ENCODE data around the gene SYT7.
"Not testable (repeated sequence)": the region's sequence is repeated elsewhere in the genome, so short reads cannot be mapped to it uniquely, and the experiment has no call there.

The SYT7 gene

DNA sequence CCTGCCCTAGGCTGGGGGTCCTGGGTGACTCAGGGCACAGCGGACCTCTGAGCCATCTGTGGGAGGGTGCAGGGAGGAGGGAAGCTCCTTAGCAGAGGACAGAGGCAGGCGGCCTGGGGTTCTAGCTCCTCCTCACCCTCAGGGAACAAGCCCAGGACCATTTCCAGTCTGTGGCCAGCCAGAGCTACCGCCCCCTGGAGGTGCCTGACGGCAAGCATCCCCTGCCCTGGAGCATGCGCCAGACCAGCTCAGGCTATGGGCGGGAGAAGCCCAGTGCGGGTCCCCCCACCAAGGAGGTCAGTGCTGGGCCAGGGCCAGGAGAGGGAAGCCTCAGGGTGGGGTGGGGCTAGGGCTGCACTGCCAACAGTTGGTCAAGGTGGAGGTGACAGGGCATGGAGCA, 98.4 kb downstream of the SYT7 start:
- Histone ChIP-seq H3K4me3 (ENCODE audit: low read depth in 1 of 2, low read length in 2 of 2) (no peak overlapping the region), H3K9me3 (ENCODE audit: low read length) (no peaks in the 10 kb centered on the region), H3K9ac (ENCODE audit: low read length) (no peak overlapping the region), H3K4me1 (ENCODE audit: insufficient read depth, low read length) (peaks cover 5% of the 10 kb centered on the region), H3K36me3 (ENCODE audit: insufficient read depth, low read length) (no peaks in the 10 kb centered on the region), H3K27me3 (ENCODE audit: control insufficient read depth in 1 of 2, insufficient read depth in 2 of 2, low read length in 2 of 2) (no peaks in the 10 kb centered on the region), H3K27ac (ENCODE audit: low read depth, low read length) (no peak overlapping the region)

DNA sequence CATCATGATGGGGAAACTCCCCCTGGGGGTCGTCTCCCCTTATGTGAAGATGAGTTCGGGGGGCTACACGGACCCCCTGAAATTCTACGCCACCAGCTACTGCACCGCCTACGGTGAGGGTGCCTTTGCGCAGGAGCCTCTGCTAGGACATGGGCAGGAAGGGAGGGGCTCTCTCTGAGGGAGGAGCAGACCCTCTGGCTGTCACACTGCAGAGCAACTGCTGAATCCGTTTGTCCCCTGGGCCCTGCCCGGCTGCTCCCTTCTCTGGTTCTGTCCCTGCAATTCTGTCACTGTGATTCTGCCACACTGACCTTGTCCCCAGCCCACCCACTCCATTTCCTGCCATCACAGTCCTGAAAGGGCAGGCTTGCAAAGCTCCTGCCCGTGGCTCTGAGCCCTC, 99.1 kb downstream of the SYT7 start:
- Histone ChIP-seq H3K4me3 (ENCODE audit: low read depth in 1 of 2, low read length in 2 of 2) (no peak overlapping the region), H3K27me3 (ENCODE audit: control insufficient read depth in 1 of 2, insufficient read depth in 2 of 2, low read length in 2 of 2) (no peaks in the 10 kb centered on the region), H3K4me1 (ENCODE audit: insufficient read depth, low read length) (peaks cover 10% of the 10 kb centered on the region), H3K36me3 (ENCODE audit: insufficient read depth, low read length) (no peaks in the 10 kb centered on the region), H3K27ac (ENCODE audit: low read depth, low read length) (no peak overlapping the region), H3K9me3 (ENCODE audit: low read length) (no peaks in the 10 kb centered on the region), H3K9ac (ENCODE audit: low read length) (no peak overlapping the region)

GRCh38 chr11:61480994-61481335, 99.9 kb downstream of the SYT7 start:
- Histone ChIP-seq H3K9ac (ENCODE audit: low read length) (no peak overlapping the region), H3K27ac (ENCODE audit: low read depth, low read length) (no peak overlapping the region), H3K4me3 (ENCODE audit: low read depth in 1 of 2, low read length in 2 of 2) (no peak overlapping the region)

GRCh38 chr11:61480261-61480993, 100.4 kb downstream of the SYT7 start:
- Histone ChIP-seq H3K27ac (ENCODE audit: low read depth, low read length) (no peak overlapping the region), H3K9me3 (ENCODE audit: low read length) (no peaks in the 10 kb centered on the region), H3K36me3 (ENCODE audit: insufficient read depth, low read length) (no peaks in the 10 kb centered on the region), H3K4me1 (ENCODE audit: insufficient read depth, low read length) (peaks cover 10% of the 10 kb centered on the region), H3K27me3 (ENCODE audit: control insufficient read depth in 1 of 2, insufficient read depth in 2 of 2, low read length in 2 of 2) (no peaks in the 10 kb centered on the region), H3K9ac (ENCODE audit: low read length) (no peak overlapping the region), H3K4me3 (ENCODE audit: low read depth in 1 of 2, low read length in 2 of 2) (no peak overlapping the region)

More at GRCh38 chr11:61480994-61481335, 99.9 kb downstream of the SYT7 start:
- Histone ChIP-seq H3K36me3 (ENCODE audit: insufficient read depth, low read length) (no peaks in the 10 kb centered on the region), H3K9me3 (ENCODE audit: low read length) (no peaks in the 10 kb centered on the region), H3K27me3 (ENCODE audit: control insufficient read depth in 1 of 2, insufficient read depth in 2 of 2, low read length in 2 of 2) (no peaks in the 10 kb centered on the region), H3K4me1 (ENCODE audit: insufficient read depth, low read length) (peaks cover 10% of the 10 kb centered on the region)

- H3K27me3 ChIP-seq (ENCODE audit: control insufficient read depth in 1 of 2, insufficient read depth in 2 of 2, low read length in 2 of 2); H3K36me3 ChIP-seq (ENCODE audit: insufficient read depth, low read length); H3K9me3 ChIP-seq (ENCODE audit: low read length); H3K9ac ChIP-seq (ENCODE audit: low read length); H3K27ac ChIP-seq (ENCODE audit: low read depth, low read length); H3K4me3 ChIP-seq (ENCODE audit: low read depth in 1 of 2, low read length in 2 of 2): not testable (repeated sequence)
- peaks cover 10% of the 10 kb centered on the region for H3K4me1 ChIP-seq (ENCODE audit: insufficient read depth, low read length)
Observed at GRCh38 chr11:61479360-61480058, 101.4 kb downstream of the SYT7 start.

DNA sequence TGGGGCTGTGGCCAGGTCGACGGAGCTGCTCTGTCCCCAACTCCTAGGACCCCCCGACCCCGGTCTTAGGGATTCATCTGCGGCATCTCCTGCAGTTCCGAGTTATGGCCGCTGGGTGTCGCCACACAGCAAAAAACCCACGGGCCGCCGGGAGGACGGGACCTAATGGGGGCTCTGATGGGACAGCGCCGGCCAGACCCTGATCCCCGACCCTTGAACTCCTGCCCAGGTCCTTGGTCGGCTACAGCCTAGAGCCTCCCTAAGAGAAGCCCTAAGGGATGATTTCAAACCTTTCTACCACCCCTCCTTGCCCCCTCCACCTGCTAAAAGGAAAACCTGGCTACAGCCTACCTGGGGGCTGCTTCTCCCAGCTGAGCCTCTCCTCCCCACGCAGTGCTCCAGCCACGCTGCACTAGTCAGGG, 103.1 kb downstream of the SYT7 start:
- no peaks in the 10 kb centered on the region for H3K36me3 ChIP-seq (ENCODE audit: insufficient read depth, low read length)
- no peaks in the 10 kb centered on the region for H3K27me3 ChIP-seq (ENCODE audit: control insufficient read depth in 1 of 2, insufficient read depth in 2 of 2, low read length in 2 of 2)
- H3K4me3 ChIP-seq (ENCODE audit: low read depth in 1 of 2, low read length in 2 of 2) = no peak overlapping the region
- H3K9me3 ChIP-seq (ENCODE audit: low read length) = no peaks in the 10 kb centered on the region
- no peak overlapping the region for H3K9ac ChIP-seq (ENCODE audit: low read length)
- no peak overlapping the region for H3K27ac ChIP-seq (ENCODE audit: low read depth, low read length)
- H3K4me1 ChIP-seq (ENCODE audit: insufficient read depth, low read length) = peaks cover 19% of the 10 kb centered on the region

- H3K27ac ChIP-seq (ENCODE audit: low read depth, low read length) = no peak overlapping the region
- H3K9ac ChIP-seq (ENCODE audit: low read length) = no peak overlapping the region
- H3K4me1 ChIP-seq (ENCODE audit: insufficient read depth, low read length) = peaks cover 25% of the 10 kb centered on the region
Observed at GRCh38 chr11:61477126-61477525, 103.8 kb downstream of the SYT7 start.

GRCh38 chr11:61476371-61476770, 104.5 kb downstream of the SYT7 start:
- Histone ChIP-seq H3K27me3 (ENCODE audit: control insufficient read depth in 1 of 2, insufficient read depth in 2 of 2, low read length in 2 of 2) (no peaks in the 10 kb centered on the region), H3K9me3 (ENCODE audit: low read length) (no peaks in the 10 kb centered on the region), H3K4me1 (ENCODE audit: insufficient read depth, low read length) (peaks cover 28% of the 10 kb centered on the region), H3K27ac (ENCODE audit: low read depth, low read length) (no peak overlapping the region), H3K9ac (ENCODE audit: low read length) (no peak overlapping the region), H3K4me3 (ENCODE audit: low read depth in 1 of 2, low read length in 2 of 2) (no peak overlapping the region), H3K36me3 (ENCODE audit: insufficient read depth, low read length) (no peaks in the 10 kb centered on the region)

More at GRCh38 chr11:61477126-61477525, 103.8 kb downstream of the SYT7 start:
- no peaks in the 10 kb centered on the region for H3K27me3 ChIP-seq (ENCODE audit: control insufficient read depth in 1 of 2, insufficient read depth in 2 of 2, low read length in 2 of 2)
- H3K36me3 ChIP-seq (ENCODE audit: insufficient read depth, low read length) = no peaks in the 10 kb centered on the region
- no peaks in the 10 kb centered on the region for H3K9me3 ChIP-seq (ENCODE audit: low read length)
- no peak overlapping the region for H3K4me3 ChIP-seq (ENCODE audit: low read depth in 1 of 2, low read length in 2 of 2)

GRCh38 chr11:61475433-61475832, 105.4 kb downstream of the SYT7 start:
- Histone ChIP-seq H3K9me3 (ENCODE audit: low read length) (no peaks in the 10 kb centered on the region), H3K4me1 (ENCODE audit: insufficient read depth, low read length) (peaks cover 28% of the 10 kb centered on the region), H3K36me3 (ENCODE audit: insufficient read depth, low read length) (peaks cover 6% of the 10 kb centered on the region), H3K27me3 (ENCODE audit: control insufficient read depth in 1 of 2, insufficient read depth in 2 of 2, low read length in 2 of 2) (no peaks in the 10 kb centered on the region), H3K9ac (ENCODE audit: low read length) (no peak overlapping the region), H3K4me3 (ENCODE audit: low read depth in 1 of 2, low read length in 2 of 2) (no peak overlapping the region), H3K27ac (ENCODE audit: low read depth, low read length) (no peak overlapping the region)

DNA sequence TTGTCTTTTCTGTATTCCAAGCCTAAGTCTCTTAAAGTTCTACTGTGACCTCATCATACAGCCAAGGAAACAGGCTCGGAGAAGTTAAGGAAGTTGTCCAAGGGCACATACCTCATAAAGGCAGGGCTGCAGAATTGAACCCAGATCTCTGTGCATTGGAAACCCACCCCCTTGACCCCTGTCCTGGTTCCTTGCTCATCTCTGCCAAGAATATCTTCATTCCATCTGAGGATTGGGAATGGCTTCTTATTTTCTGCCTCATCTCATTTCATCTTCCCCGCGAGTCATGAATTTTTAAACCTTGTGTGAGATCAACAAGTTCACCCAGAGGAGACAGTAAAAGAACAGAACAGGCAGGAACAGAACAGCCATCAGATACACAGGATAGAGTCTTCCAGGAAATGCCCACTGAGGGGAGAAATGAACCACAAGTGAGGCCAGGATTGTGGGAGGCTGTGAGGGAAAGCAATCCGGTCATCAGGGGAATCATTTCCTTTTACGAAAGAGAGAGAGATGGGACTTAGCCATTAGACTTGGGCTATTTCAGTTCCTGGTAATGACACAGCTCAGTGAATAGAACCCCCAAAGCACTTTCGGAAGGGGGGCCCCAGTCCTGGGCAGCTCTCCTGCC, 106.7 kb downstream of the SYT7 start:
- Histone ChIP-seq H3K4me3 (ENCODE audit: low read depth in 1 of 2, low read length in 2 of 2) (no peak overlapping the region), H3K27ac (ENCODE audit: low read depth, low read length) (peak overlapping the region; percentile 17), H3K4me1 (ENCODE audit: insufficient read depth, low read length) (peaks cover 28% of the 10 kb centered on the region), H3K27me3 (ENCODE audit: control insufficient read depth in 1 of 2, insufficient read depth in 2 of 2, low read length in 2 of 2) (no peaks in the 10 kb centered on the region), H3K9me3 (ENCODE audit: low read length) (no peaks in the 10 kb centered on the region), H3K36me3 (ENCODE audit: insufficient read depth, low read length) (peaks cover 6% of the 10 kb centered on the region), H3K9ac (ENCODE audit: low read length) (no peak overlapping the region)

DNA sequence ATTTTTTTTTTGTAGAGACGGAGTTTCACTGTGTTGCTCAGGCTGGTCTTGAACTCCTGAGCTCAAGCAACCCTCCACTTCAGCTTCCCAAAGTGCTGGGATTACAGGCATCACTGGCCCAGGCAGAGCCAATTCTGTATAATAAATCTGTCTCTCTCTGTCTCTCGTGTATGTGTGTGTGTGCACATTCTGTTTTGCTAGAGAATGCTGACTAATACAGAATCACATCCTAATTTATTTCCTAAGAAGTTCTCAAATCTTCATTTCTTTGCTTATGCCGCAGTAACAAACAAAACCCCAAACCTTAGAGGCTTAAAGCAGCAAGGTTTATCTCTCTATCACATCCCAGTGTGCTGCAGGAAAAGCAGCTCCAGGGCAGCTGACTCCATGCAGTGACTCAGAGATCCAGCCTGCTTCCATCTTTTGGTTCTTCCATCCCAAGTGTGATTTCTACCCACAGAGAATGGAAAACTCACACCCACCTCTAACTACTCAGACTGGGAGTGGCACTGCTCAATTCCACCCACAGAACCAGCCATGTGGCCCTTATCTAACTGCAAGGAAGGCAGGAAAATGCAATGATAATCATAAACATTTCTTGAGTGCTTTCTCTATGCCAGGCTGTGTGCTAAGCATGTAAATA, 107.4 kb downstream of the SYT7 start:
- no peaks in the 10 kb centered on the region for H3K9me3 ChIP-seq (ENCODE audit: low read length)
- peaks cover 6% of the 10 kb centered on the region for H3K36me3 ChIP-seq (ENCODE audit: insufficient read depth, low read length)
- no peak overlapping the region for H3K9ac ChIP-seq (ENCODE audit: low read length)
- H3K27ac ChIP-seq (ENCODE audit: low read depth, low read length) = peak overlapping the region; percentile 17
- no peaks in the 10 kb centered on the region for H3K27me3 ChIP-seq (ENCODE audit: control insufficient read depth in 1 of 2, insufficient read depth in 2 of 2, low read length in 2 of 2)
- H3K4me1 ChIP-seq (ENCODE audit: insufficient read depth, low read length) = peaks cover 28% of the 10 kb centered on the region
- H3K4me3 ChIP-seq (ENCODE audit: low read depth in 1 of 2, low read length in 2 of 2) = no peak overlapping the region

All from muscle layer of colon (tissue), 2 donors.